ENCODE results near the gene MEGF11.

MEGF11 gene

GRCh38 chr15:66045542-66045941, 208.0 kb downstream of the MEGF11 start:
- no peak overlapping the region for H3K4me2 ChIP-seq (ENCODE audit: low read length)
- no peak overlapping the region for H3K9ac ChIP-seq
- H3K79me2 ChIP-seq = no peaks in the 10 kb centered on the region
- no peak overlapping the region for H3K27ac ChIP-seq
- H3K27me3 ChIP-seq (ENCODE audit: control insufficient read depth, insufficient read depth, low read length) = no peaks in the 10 kb centered on the region
- H3K4me1 ChIP-seq = no peaks in the 10 kb centered on the region
- H3K9me3 ChIP-seq (ENCODE audit: control insufficient read depth, low read length) = no peaks in the 10 kb centered on the region
- no peak overlapping the region for H2AFZ ChIP-seq
- no peak overlapping the region for H3K4me3 ChIP-seq (ENCODE audit: low read depth, low read length)
- no peaks in the 10 kb centered on the region for H3K36me3 ChIP-seq (ENCODE audit: control insufficient read depth, insufficient read depth, low read length)
- TF ChIP-seq, protein P1, sequence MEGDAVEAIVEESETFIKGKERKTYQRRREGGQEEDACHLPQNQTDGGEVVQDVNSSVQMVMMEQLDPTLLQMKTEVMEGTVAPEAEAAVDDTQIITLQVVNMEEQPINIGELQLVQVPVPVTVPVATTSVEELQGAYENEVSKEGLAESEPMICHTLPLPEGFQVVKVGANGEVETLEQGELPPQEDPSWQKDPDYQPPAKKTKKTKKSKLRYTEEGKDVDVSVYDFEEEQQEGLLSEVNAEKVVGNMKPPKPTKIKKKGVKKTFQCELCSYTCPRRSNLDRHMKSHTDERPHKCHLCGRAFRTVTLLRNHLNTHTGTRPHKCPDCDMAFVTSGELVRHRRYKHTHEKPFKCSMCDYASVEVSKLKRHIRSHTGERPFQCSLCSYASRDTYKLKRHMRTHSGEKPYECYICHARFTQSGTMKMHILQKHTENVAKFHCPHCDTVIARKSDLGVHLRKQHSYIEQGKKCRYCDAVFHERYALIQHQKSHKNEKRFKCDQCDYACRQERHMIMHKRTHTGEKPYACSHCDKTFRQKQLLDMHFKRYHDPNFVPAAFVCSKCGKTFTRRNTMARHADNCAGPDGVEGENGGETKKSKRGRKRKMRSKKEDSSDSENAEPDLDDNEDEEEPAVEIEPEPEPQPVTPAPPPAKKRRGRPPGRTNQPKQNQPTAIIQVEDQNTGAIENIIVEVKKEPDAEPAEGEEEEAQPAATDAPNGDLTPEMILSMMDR (IDR thresholded peaks at IDR 0.05) = no peak

- Histone ChIP-seq H3K9me3 (ENCODE audit: control insufficient read depth, low read length) (no peaks in the 10 kb centered on the region), H3K4me1 (no peaks in the 10 kb centered on the region), H2AFZ (no peak overlapping the region), H3K4me2 (ENCODE audit: low read length) (no peak overlapping the region), H3K4me3 (ENCODE audit: low read depth, low read length) (no peak overlapping the region), H3K9ac (no peak overlapping the region), H3K79me2 (no peaks in the 10 kb centered on the region), H3K27me3 (ENCODE audit: control insufficient read depth, insufficient read depth, low read length) (no peaks in the 10 kb centered on the region), H3K36me3 (ENCODE audit: control insufficient read depth, insufficient read depth, low read length) (no peaks in the 10 kb centered on the region), H3K27ac (no peak overlapping the region)
- TF ChIP-seq, protein P1 (IDR thresholded peaks at IDR 0.05) = no peak
These were observed 208.7 kb downstream of the MEGF11 start for GRCh38 chr15:66044837-66045236.

- TF ChIP-seq, protein P1 (IDR thresholded peaks at IDR 0.05) = no peak
- H3K9ac ChIP-seq = no peak overlapping the region
- H3K79me2 ChIP-seq = no peaks in the 10 kb centered on the region
- no peak overlapping the region for H3K4me3 ChIP-seq (ENCODE audit: low read depth, low read length)
- H3K4me2 ChIP-seq (ENCODE audit: low read length) = no peak overlapping the region
- no peaks in the 10 kb centered on the region for H3K36me3 ChIP-seq (ENCODE audit: control insufficient read depth, insufficient read depth, low read length)
- H3K27me3 ChIP-seq (ENCODE audit: control insufficient read depth, insufficient read depth, low read length) = no peaks in the 10 kb centered on the region
- H3K9me3 ChIP-seq (ENCODE audit: control insufficient read depth, low read length) = no peaks in the 10 kb centered on the region
- no peak overlapping the region for H2AFZ ChIP-seq
- H3K27ac ChIP-seq = no peak overlapping the region
- H3K4me1 ChIP-seq = peaks cover 3% of the 10 kb centered on the region
These were observed 210.3 kb downstream of the MEGF11 start for GRCh38 chr15:66043264-66043663.

GRCh38 chr15:66042624-66043023, 210.9 kb downstream of the MEGF11 start:
- TF ChIP-seq, protein P1 (IDR thresholded peaks at IDR 0.05) = no peak
- Histone ChIP-seq H3K4me1 (peaks cover 3% of the 10 kb centered on the region), H3K27ac (no peak overlapping the region), H3K9me3 (ENCODE audit: control insufficient read depth, low read length) (no peaks in the 10 kb centered on the region), H3K36me3 (ENCODE audit: control insufficient read depth, insufficient read depth, low read length) (no peaks in the 10 kb centered on the region), H3K79me2 (no peaks in the 10 kb centered on the region), H3K4me2 (ENCODE audit: low read length) (no peak overlapping the region), H3K4me3 (ENCODE audit: low read depth, low read length) (no peak overlapping the region), H3K9ac (no peak overlapping the region), H3K27me3 (ENCODE audit: control insufficient read depth, insufficient read depth, low read length) (no peaks in the 10 kb centered on the region), H2AFZ (no peak overlapping the region)

DNA sequence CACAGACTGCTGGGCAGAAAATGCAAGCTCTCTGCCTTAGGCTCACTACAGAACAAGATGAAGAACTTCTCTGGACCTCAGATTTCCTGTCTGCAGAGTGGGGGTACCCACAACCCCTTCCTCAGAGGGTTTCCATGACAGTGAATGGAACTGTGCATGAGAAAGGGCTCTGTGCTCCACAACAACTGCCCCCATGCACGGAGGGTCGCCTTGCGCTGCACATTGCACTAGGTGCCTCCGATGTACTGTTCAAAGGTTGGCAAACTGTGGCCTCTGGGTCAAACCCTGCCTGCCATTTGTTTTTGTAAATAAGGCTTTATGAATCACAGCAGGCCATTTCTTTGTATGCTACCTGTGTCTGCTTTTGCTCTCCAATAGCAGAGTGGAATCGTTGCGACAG, 212.3 kb downstream of the MEGF11 start:
- Histone ChIP-seq H3K79me2 (no peaks in the 10 kb centered on the region), H3K27ac (no peak overlapping the region), H3K27me3 (ENCODE audit: control insufficient read depth, insufficient read depth, low read length) (no peaks in the 10 kb centered on the region), H3K9ac (no peak overlapping the region), H3K36me3 (ENCODE audit: control insufficient read depth, insufficient read depth, low read length) (no peaks in the 10 kb centered on the region), H3K9me3 (ENCODE audit: control insufficient read depth, low read length) (no peaks in the 10 kb centered on the region), H2AFZ (no peak overlapping the region), H3K4me1 (peaks cover 3% of the 10 kb centered on the region), H3K4me3 (ENCODE audit: low read depth, low read length) (no peak overlapping the region), H3K4me2 (ENCODE audit: low read length) (no peak overlapping the region)
- TF ChIP-seq, protein P1 (IDR thresholded peaks at IDR 0.05) = no peak

Data from parathyroid adenoma (tissue), 2 donors.